ENCODE results near the gene NOTCH2. TPM values are rescaled to one million over a fixed set of nuclear protein-coding genes. Genes with fewer than 3 reads are reported as not detected.

NOTCH2 gene
- total and polyA plus RNA-seq, 9 of the 15 experiments (the other 6 are each of a cell fraction or from before 2014, with no cell fraction given): 0.04 to 1.2 (median 0.28) TPM; not detected in 1

DNA sequence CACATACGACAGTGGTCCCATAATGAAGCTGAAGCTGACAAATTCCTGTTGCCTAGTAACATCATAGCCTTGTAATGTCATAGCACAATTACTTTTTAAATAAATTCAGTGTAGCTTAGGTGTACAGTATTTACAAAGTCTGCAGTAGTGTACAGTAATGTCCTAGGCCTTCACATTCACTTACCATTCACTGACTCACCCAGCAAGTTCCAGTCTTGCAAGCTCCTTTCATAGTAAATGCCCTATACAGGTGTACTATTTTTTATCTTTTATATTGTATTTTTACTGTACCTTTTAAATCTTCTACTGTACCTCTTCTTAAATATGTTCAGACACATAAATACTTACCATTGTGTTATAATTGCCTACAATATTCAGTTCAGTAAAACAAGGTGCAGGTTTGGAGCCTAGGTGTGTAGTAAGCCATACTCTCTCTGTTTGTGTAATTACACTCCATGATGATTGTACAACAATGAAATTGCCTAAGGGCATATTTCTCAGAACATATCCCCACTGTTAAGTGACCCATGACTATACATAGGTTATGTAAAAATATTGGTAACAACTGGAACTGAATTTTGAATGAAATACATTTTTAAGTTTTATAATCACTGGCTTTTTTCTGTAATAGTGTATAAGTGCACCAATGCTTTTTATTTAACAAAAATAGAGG lies 139.7 kb downstream of the NOTCH2 start (continued):
- TF ChIP-seq, protein P1, sequence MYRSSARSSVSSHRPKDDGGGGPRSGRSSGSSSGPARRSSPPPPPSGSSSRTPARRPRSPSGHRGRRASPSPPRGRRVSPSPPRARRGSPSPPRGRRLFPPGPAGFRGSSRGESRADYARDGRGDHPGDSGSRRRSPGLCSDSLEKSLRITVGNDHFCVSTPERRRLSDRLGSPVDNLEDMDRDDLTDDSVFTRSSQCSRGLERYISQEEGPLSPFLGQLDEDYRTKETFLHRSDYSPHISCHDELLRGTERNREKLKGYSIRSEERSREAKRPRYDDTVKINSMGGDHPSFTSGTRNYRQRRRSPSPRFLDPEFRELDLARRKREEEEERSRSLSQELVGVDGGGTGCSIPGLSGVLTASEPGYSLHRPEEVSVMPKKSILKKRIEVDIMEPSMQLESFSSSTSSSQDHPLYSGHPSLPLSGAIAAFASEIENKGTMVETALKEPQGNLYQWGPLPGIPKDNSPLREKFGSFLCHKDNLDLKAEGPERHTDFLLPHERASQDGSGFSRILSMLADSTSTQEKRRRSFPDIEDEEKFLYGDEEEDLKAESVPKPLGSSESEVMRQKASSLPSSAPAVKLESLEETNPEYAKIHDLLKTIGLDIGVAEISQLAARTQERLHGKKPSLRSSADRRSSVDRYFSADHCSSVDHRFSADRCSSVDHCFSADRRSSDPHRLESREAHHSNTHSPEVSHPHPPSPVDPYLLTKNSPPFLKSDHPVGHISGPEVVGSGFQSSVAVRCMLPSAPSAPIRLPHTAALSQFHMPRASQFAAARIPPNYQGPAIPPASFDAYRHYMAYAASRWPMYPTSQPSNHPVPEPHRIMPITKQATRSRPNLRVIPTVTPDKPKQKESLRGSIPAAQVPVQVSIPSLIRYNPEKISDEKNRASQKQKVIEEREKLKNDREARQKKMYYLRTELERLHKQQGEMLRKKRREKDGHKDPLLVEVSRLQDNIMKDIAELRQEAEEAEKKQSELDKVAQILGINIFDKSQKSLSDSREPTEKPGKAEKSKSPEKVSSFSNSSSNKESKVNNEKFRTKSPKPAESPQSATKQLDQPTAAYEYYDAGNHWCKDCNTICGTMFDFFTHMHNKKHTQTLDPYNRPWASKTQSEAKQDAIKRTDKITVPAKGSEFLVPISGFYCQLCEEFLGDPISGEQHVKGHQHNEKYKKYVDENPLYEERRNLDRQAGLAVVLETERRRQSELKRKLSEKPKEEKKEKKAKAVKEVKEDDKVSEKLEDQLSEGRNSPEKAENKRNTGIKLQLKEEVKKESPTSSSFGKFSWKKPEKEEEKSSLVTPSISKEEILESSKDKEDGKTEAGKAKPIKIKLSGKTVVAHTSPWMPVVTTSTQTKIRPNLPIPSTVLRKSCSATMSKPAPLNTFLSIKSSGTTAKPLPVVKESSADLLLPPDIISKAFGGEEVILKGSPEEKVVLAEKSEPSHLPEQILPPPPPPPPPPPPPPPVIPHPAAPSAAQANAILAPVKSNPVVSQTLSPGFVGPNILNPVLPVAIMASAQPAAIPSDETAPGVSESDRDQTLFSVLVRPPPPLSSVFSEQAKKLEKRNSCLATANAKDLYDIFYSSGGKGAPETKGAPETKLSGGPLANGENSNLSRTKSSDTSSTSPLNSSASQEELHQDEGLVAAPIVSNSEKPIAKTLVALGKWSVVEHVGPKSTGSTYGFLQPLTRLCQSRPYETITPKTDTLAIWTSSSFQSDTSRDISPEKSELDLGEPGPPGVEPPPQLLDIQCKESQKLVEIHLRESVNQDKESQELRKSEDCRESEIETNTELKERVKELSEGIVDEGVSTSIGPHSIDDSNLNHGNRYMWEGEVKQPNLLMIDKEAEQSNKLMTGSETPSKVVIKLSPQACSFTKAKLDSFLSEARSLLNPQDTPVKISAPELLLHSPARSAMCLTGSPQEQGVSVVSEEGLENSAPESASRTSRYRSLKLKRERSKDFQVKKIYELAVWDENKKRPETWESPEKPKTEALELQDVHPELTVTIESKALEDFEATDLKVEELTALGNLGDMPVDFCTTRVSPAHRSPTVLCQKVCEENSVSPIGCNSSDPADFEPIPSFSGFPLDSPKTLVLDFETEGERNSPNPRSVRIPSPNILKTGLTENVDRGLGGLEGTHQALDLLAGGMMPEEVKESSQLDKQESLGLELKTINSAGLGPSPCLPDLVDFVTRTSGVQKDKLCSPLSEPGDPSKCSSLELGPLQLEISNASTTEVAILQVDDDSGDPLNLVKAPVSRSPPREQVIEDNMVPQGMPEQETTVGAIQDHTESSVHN (IDR thresholded peaks at IDR 0.05; ENCODE audit: borderline replicate concordance in 1 of 2, low read depth in 1 of 2): no peak
- TF ChIP-seq POLR2H (tag; IDR thresholded peaks at IDR 0.05; ENCODE audit: low read depth) (no peak), ETS2 (tag; IDR thresholded peaks at IDR 0.05; ENCODE audit: borderline replicate concordance, poor library complexity, severe bottlenecking) (no peak), CREB1 (IDR thresholded peaks at IDR 0.05) (no peak), CREB1 (CRISPR knock-in tag; IDR thresholded peaks at IDR 0.05) (no peak), ZNF75A (CRISPR knock-in tag; IDR thresholded peaks at IDR 0.05) (no peak), NFYB (IDR thresholded peaks at IDR 0.05; ENCODE audit: extremely low read depth, insufficient read length) (no peak), ZKSCAN8 (CRISPR knock-in tag; IDR thresholded peaks at IDR 0.05) (no peak), SOX6 (IDR thresholded peaks at IDR 0.05) (no peak)
- TF ChIP-seq, protein P2, sequence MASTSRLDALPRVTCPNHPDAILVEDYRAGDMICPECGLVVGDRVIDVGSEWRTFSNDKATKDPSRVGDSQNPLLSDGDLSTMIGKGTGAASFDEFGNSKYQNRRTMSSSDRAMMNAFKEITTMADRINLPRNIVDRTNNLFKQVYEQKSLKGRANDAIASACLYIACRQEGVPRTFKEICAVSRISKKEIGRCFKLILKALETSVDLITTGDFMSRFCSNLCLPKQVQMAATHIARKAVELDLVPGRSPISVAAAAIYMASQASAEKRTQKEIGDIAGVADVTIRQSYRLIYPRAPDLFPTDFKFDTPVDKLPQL (IDR thresholded peaks at IDR 0.05; ENCODE audit: extremely low read depth, insufficient read length): no peak
- TF ChIP-seq, protein P3, sequence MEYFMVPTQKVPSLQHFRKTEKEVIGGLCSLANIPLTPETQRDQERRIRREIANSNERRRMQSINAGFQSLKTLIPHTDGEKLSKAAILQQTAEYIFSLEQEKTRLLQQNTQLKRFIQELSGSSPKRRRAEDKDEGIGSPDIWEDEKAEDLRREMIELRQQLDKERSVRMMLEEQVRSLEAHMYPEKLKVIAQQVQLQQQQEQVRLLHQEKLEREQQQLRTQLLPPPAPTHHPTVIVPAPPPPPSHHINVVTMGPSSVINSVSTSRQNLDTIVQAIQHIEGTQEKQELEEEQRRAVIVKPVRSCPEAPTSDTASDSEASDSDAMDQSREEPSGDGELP (CRISPR knock-in tag; IDR thresholded peaks at IDR 0.05; ENCODE audit: borderline replicate concordance): no peak
- TF ChIP-seq, protein P4, sequence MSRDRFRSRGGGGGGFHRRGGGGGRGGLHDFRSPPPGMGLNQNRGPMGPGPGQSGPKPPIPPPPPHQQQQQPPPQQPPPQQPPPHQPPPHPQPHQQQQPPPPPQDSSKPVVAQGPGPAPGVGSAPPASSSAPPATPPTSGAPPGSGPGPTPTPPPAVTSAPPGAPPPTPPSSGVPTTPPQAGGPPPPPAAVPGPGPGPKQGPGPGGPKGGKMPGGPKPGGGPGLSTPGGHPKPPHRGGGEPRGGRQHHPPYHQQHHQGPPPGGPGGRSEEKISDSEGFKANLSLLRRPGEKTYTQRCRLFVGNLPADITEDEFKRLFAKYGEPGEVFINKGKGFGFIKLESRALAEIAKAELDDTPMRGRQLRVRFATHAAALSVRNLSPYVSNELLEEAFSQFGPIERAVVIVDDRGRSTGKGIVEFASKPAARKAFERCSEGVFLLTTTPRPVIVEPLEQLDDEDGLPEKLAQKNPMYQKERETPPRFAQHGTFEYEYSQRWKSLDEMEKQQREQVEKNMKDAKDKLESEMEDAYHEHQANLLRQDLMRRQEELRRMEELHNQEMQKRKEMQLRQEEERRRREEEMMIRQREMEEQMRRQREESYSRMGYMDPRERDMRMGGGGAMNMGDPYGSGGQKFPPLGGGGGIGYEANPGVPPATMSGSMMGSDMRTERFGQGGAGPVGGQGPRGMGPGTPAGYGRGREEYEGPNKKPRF (IDR thresholded peaks at IDR 0.05; ENCODE audit: low read depth, low read length): no peak

Measured in K562 (cell line).